ENCODE measurements around the gene ZNRF2. TPM values are rescaled to one million over a fixed set of nuclear protein-coding genes. Genes with fewer than 3 reads are reported as not detected.

The ZNRF2 gene
- total RNA-seq, 1 experiment from 2014 or later: 25.8 TPM

- H3K9me3 Mint-ChIP-seq (ENCODE audit: low read depth, unreplicated experiment): peaks cover 2% of the 10 kb centered on the region
- no peak overlapping the region for H3K27ac Mint-ChIP-seq (ENCODE audit: unreplicated experiment)
- H3K27me3 Mint-ChIP-seq (ENCODE audit: unreplicated experiment): peaks cover 9% of the 10 kb centered on the region
- CTCF ChIA-PET: interaction anchor here (1.0 kb wide), 1 partner anchor 9 kb away, joined by 4 read pairs; no protein-coding TSS in a partner anchor
- peaks cover 9% of the 10 kb centered on the region for H3K4me1 Mint-ChIP-seq (ENCODE audit: low read depth, unreplicated experiment)
- DNase-seq: no peak
- H3K4me3 Mint-ChIP-seq (ENCODE audit: low read depth, unreplicated experiment): no peak overlapping the region
- BruUV-seq (replicated peaks): no TSS peak
- intact Hi-C loops (cut with micrococcal nuclease; ENCODE audit: unreplicated experiment): no loop called here
- H3K36me3 Mint-ChIP-seq (ENCODE audit: insufficient read depth, unreplicated experiment): no peaks in the 10 kb centered on the region
- TF ChIP-seq, protein P1, sequence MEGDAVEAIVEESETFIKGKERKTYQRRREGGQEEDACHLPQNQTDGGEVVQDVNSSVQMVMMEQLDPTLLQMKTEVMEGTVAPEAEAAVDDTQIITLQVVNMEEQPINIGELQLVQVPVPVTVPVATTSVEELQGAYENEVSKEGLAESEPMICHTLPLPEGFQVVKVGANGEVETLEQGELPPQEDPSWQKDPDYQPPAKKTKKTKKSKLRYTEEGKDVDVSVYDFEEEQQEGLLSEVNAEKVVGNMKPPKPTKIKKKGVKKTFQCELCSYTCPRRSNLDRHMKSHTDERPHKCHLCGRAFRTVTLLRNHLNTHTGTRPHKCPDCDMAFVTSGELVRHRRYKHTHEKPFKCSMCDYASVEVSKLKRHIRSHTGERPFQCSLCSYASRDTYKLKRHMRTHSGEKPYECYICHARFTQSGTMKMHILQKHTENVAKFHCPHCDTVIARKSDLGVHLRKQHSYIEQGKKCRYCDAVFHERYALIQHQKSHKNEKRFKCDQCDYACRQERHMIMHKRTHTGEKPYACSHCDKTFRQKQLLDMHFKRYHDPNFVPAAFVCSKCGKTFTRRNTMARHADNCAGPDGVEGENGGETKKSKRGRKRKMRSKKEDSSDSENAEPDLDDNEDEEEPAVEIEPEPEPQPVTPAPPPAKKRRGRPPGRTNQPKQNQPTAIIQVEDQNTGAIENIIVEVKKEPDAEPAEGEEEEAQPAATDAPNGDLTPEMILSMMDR (IDR thresholded peaks at IDR 0.05; ENCODE audit: unreplicated experiment): no peak
These were observed 38.0 kb upstream of the ZNRF2 start for GRCh38 chr7:30246392-30246791.

DNA sequence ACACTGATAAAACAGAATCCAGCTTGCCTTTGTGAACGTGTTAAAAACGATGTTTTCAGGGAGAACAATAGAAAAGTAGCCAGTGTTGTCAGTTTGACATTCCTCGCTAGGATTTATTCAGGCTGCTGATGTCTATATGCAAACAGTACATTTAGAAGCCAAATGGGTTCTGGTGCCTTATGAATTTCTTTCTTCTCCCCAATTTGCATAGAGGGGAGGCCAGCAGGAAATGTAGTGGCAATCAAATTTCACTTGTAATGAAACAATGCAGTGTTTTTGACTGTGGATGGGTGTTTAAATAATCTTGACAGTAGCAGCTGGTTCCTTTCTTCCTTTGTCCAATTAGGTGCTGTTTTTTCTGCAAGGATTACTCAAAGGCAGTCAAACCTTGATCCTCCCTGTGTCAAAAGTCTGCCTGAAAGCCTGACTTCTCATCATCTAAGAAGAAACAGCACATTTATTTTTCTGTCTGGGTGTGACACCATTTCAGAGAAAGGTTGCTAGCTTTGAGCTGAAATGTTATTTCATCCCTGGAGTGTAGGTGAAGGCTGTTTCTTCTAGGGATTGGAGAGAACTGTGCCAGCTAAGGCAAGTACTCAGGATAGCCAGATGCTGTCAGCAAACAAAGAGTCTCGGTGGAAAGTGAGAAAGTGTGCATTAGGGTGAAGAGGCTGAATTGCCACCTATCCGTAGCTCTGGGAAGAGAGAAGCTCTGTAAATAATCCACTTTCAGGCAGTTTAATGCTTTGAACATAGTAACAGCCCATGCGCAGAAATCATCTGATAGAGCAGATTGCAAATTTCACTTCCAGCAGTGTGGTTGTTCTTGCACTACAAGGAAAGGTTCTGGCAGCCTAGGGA, 36.6 kb upstream of the ZNRF2 start:
- DNase-seq: no peak
- Mint-ChIP-seq H3K9me3 (ENCODE audit: low read depth, unreplicated experiment) (no peaks in the 10 kb centered on the region), H3K27me3 (ENCODE audit: unreplicated experiment) (peaks cover 8% of the 10 kb centered on the region), H3K4me3 (ENCODE audit: low read depth, unreplicated experiment) (no peak overlapping the region), H3K4me1 (ENCODE audit: low read depth, unreplicated experiment) (peaks cover 19% of the 10 kb centered on the region), H3K36me3 (ENCODE audit: insufficient read depth, unreplicated experiment) (no peaks in the 10 kb centered on the region), H3K27ac (ENCODE audit: unreplicated experiment) (no peak overlapping the region)
- no TSS peak for BruUV-seq (replicated peaks)
- CTCF ChIA-PET: no interaction called here
- intact Hi-C loops (cut with micrococcal nuclease; ENCODE audit: unreplicated experiment): no loop called here
- TF ChIP-seq, protein P1 (IDR thresholded peaks at IDR 0.05; ENCODE audit: unreplicated experiment): no peak

- Mint-ChIP-seq H3K27me3 (ENCODE audit: unreplicated experiment) (peaks cover 8% of the 10 kb centered on the region), H3K4me3 (ENCODE audit: low read depth, unreplicated experiment) (no peak overlapping the region), H3K27ac (ENCODE audit: unreplicated experiment) (no peak overlapping the region), H3K9me3 (ENCODE audit: low read depth, unreplicated experiment) (no peaks in the 10 kb centered on the region), H3K36me3 (ENCODE audit: insufficient read depth, unreplicated experiment) (no peaks in the 10 kb centered on the region), H3K4me1 (ENCODE audit: low read depth, unreplicated experiment) (peaks cover 34% of the 10 kb centered on the region)
- intact Hi-C loops (cut with micrococcal nuclease; ENCODE audit: unreplicated experiment): no loop called here
- TF ChIP-seq, protein P1 (IDR thresholded peaks at IDR 0.05; ENCODE audit: unreplicated experiment): no peak
- BruUV-seq (replicated peaks): no TSS peak
- CTCF ChIA-PET: no interaction called here
- DNase-seq: no peak
These were observed 35.1 kb upstream of the ZNRF2 start for GRCh38 chr7:30249316-30249715.

GRCh38 chr7:30249986-30250774, 34.2 kb upstream of the ZNRF2 start:
- Mint-ChIP-seq H3K36me3 (ENCODE audit: insufficient read depth, unreplicated experiment) (no peaks in the 10 kb centered on the region), H3K9me3 (ENCODE audit: low read depth, unreplicated experiment) (no peaks in the 10 kb centered on the region), H3K4me3 (ENCODE audit: low read depth, unreplicated experiment) (no peak overlapping the region), H3K27ac (ENCODE audit: unreplicated experiment) (no peak overlapping the region), H3K4me1 (ENCODE audit: low read depth, unreplicated experiment) (peaks cover 43% of the 10 kb centered on the region), H3K27me3 (ENCODE audit: unreplicated experiment) (peaks cover 8% of the 10 kb centered on the region)
- no TSS peak for BruUV-seq (replicated peaks)
- TF ChIP-seq, protein P1 (IDR thresholded peaks at IDR 0.05; ENCODE audit: unreplicated experiment): no peak
- CTCF ChIA-PET: no interaction called here
- DNase-seq: no peak
- intact Hi-C loops (cut with micrococcal nuclease; ENCODE audit: unreplicated experiment): loop anchor here (10.0 kb wide), 1 partner anchor 85 kb away; no protein-coding TSS in a partner anchor

All from Calu3 (cell line).